Measurements from ENCODE around the gene INA. TPM values are rescaled to one million over a fixed set of nuclear protein-coding genes. Genes with fewer than 3 reads are reported as not detected.
A peak's percentile ranks its signal among the peaks of the same experiment; 100 is the strongest.

The INA gene
- 0.04 TPM for total RNA-seq (2013)
- not detected for polyA plus RNA-seq
- polyA minus RNA-seq: not detected in 2 replicates
- 0 to 21.8 (median 0.16) reads per million in 11 experiments for total RNA-seq

GRCh38 chr10:103276896-103277712 lies at the start of gene INA:
TSS of gene INA (plus strand) at chr10:103277138. CDS start at chr10:103277212, 74 bp downstream.
- H3K27me3 Mint-ChIP-seq (ENCODE audit: low read depth in 3 of 3): peaks cover 69 to 80% (median 70%) of the 10 kb centered on the region in 3 donors
- peaks cover 0 to 29% (median 9%) of the 10 kb centered on the region in 7 donors for H3K9me3 Mint-ChIP-seq
- no peak for DNase-seq
- intact Hi-C loops (cut with micrococcal nuclease): no loop called here
- Histone ChIP-seq H3K4me1 (ENCODE audit: control insufficient read depth in 1 of 2, insufficient read depth in 2 of 2, low read length in 2 of 2) (peaks cover 4 to 16% of the 10 kb centered on the region in 2 donors), H3K79me2 (ENCODE audit: insufficient read depth, low read length) (no peaks in the 10 kb centered on the region), H3K27ac (ENCODE audit: low read depth in 1 of 2, low read length in 2 of 2) (no peak within 1 kb of the TSS), H4K20me1 (ENCODE audit: insufficient read depth, low read length) (no peaks in the 10 kb centered on the region), H3K4me3 (replicated peaks in 1 of 3; ENCODE audit: low read depth in 2 of 3, low read length in 3 of 3) (no peak within 1 kb of the TSS), H3K9ac (ENCODE audit: insufficient read depth, low read length, poor library complexity, severe bottlenecking) (no peak within 1 kb of the TSS), H3K27me3 (ENCODE audit: control insufficient read depth in 2 of 2, insufficient read depth in 2 of 2, low read length in 2 of 2) (peaks cover 63 to 69% of the 10 kb centered on the region in 2 donors), H3K36me3 (replicated peaks in 1 of 2; ENCODE audit: control insufficient read depth in 1 of 2, insufficient read depth in 2 of 2, low read length in 2 of 2) (no peaks in the 10 kb centered on the region), H3K4me2 (replicated peaks; ENCODE audit: extremely low read depth, low read length, poor library complexity, severe bottlenecking) (peak within 1 kb of the TSS; percentile 47), H3K9me3 (replicated peaks in 1 of 2; ENCODE audit: control insufficient read depth in 1 of 2, insufficient read depth in 1 of 2, low read length in 2 of 2) (peaks cover 7 to 25% of the 10 kb centered on the region in 2 donors), H2AFZ (ENCODE audit: insufficient read depth, low read depth, low read length, poor library complexity, severe bottlenecking) (peak within 1 kb of the TSS; percentile 29)
- H3K36me3 Mint-ChIP-seq: peaks cover 0 to 8% of the 10 kb centered on the region in 2 donors
- H3K4me3 Mint-ChIP-seq: peak within 1 kb of the TSS; percentile 34 to 82
- no peak for TF ChIP-seq CTCF (IDR thresholded peaks at IDR 0.05)
- WGBS (ENCODE audit: insufficient coverage): under 1% methylated on average over 105 of the region's 105 CpGs
- no peak within 1 kb of the TSS for H3K27ac Mint-ChIP-seq
- H3K4me1 Mint-ChIP-seq: peaks cover 11% of the 10 kb centered on the region

- no peak overlapping the region for H3K27ac Mint-ChIP-seq
- no peaks in the 10 kb centered on the region for H3K36me3 ChIP-seq (replicated peaks in 1 of 2; ENCODE audit: control insufficient read depth in 1 of 2, insufficient read depth in 2 of 2, low read length in 2 of 2)
- peak overlapping the region in 1 of 2 donors; percentile 74 for H3K27ac ChIP-seq (ENCODE audit: low read depth in 1 of 2, low read length in 2 of 2)
- DNase-seq: no peak
- WGBS (ENCODE audit: insufficient coverage): no CpG with 5 or more reads among the region's 1 CpG
- intact Hi-C loops (cut with micrococcal nuclease): loop anchor here in 1 of 2 donors (2.0 kb wide), 1 partner anchor 13 kb away; no protein-coding TSS in a partner anchor
- H3K4me1 Mint-ChIP-seq: peaks cover 57% of the 10 kb centered on the region
- TF ChIP-seq CTCF (IDR thresholded peaks at IDR 0.05): no peak
- H3K79me2 ChIP-seq (ENCODE audit: insufficient read depth, low read length): no peaks in the 10 kb centered on the region
- peaks cover 53 to 68% of the 10 kb centered on the region in 2 donors for H3K4me1 ChIP-seq (ENCODE audit: control insufficient read depth in 1 of 2, insufficient read depth in 2 of 2, low read length in 2 of 2)
- peaks cover 0 to 1% (median 0%) of the 10 kb centered on the region in 3 donors for H3K27me3 Mint-ChIP-seq (ENCODE audit: low read depth in 3 of 3)
- no peak overlapping the region for H3K4me3 Mint-ChIP-seq
- H2AFZ ChIP-seq (ENCODE audit: insufficient read depth, low read depth, low read length, poor library complexity, severe bottlenecking): no peak overlapping the region
- no peaks in the 10 kb centered on the region for H4K20me1 ChIP-seq (ENCODE audit: insufficient read depth, low read length)
- peaks cover 6% of the 10 kb centered on the region in 2 donors for H3K36me3 Mint-ChIP-seq
- H3K9me3 ChIP-seq (replicated peaks in 1 of 2; ENCODE audit: control insufficient read depth in 1 of 2, insufficient read depth in 1 of 2, low read length in 2 of 2): peaks cover 17 to 22% of the 10 kb centered on the region in 2 donors
- no peak overlapping the region for H3K9ac ChIP-seq (ENCODE audit: insufficient read depth, low read length, poor library complexity, severe bottlenecking)
- H3K27me3 ChIP-seq (ENCODE audit: control insufficient read depth in 2 of 2, insufficient read depth in 2 of 2, low read length in 2 of 2): no peaks in the 10 kb centered on the region
- H3K4me3 ChIP-seq (replicated peaks in 1 of 3; ENCODE audit: low read depth in 2 of 3, low read length in 3 of 3): no peak overlapping the region
- H3K9me3 Mint-ChIP-seq: peaks cover 17 to 27% (median 20%) of the 10 kb centered on the region in 7 donors
- H3K4me2 ChIP-seq (replicated peaks; ENCODE audit: extremely low read depth, low read length, poor library complexity, severe bottlenecking): no peak overlapping the region
Measured at GRCh38 chr10:103227416-103227815, 49.5 kb upstream of the INA start.
